Lower leg skin (tissue), 3 donors: ENCODE measurements around the gene EFHC1.
"Not testable (repeated sequence)": the region's sequence is repeated elsewhere in the genome, so short reads cannot be mapped to it uniquely, and the experiment has no call there.

Experiments
- POLR2A ChIP-seq, 2 donors: fragments of 450-650 bp; IDR thresholded peaks; one replicate each; pipeline ENCODE4 v1.6.1; 2016 to 2017; ENCODE audit warnings: antibody characterized with exemption in 2 of 2, mild to moderate bottlenecking in 1 of 2, moderate library complexity in 1 of 2
- TF ChIP-seq, protein P1 (sequence below), 3 donors: fragments of 450-650 bp; IDR thresholded peaks; one replicate each; pipeline ENCODE4 v1.5.1; 2016; ENCODE audit warnings: antibody characterized with exemption in 3 of 3, mild to moderate bottlenecking in 3 of 3, moderate library complexity in 2 of 3

DNA sequence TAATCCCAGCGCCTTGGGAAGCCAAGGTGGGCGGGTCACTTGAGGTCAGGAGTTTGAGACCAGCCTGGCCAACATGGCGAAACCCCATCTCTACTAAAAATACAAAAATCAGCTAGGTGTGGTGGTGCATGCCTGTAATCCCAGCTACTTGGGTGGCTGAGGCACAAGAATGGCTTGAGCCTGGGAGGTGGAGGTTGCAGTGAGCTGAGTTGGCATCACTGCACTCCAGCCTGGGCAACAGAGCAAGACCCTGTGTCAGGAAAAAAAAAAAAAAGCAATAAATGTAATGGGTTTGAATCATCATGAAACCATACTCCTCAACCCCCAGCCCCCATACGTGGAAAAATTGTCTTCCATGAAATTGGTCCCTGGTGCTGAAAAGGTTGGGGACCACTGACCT is 32.0 kb upstream of the EFHC1 start:
- not testable (repeated sequence) for TF ChIP-seq POLR2A (IDR thresholded peaks at IDR 0.05)
- TF ChIP-seq, protein P1, sequence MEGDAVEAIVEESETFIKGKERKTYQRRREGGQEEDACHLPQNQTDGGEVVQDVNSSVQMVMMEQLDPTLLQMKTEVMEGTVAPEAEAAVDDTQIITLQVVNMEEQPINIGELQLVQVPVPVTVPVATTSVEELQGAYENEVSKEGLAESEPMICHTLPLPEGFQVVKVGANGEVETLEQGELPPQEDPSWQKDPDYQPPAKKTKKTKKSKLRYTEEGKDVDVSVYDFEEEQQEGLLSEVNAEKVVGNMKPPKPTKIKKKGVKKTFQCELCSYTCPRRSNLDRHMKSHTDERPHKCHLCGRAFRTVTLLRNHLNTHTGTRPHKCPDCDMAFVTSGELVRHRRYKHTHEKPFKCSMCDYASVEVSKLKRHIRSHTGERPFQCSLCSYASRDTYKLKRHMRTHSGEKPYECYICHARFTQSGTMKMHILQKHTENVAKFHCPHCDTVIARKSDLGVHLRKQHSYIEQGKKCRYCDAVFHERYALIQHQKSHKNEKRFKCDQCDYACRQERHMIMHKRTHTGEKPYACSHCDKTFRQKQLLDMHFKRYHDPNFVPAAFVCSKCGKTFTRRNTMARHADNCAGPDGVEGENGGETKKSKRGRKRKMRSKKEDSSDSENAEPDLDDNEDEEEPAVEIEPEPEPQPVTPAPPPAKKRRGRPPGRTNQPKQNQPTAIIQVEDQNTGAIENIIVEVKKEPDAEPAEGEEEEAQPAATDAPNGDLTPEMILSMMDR (IDR thresholded peaks at IDR 0.05), result not testable (repeated sequence)
